Measurements from ENCODE around the gene BRD3OS. TPM values are rescaled to one million over a fixed set of nuclear protein-coding genes. Genes with fewer than 3 reads are reported as not detected.

BRD3OS gene
- total RNA-seq, 1 experiment from 2014 or later, result 13.6 TPM

- no peaks in the 10 kb centered on the region for H3F3A ChIP-seq (ENCODE audit: low read length, unreplicated experiment)
- BruUV-seq (replicated peaks), result no TSS peak
- H3K27me3 ChIP-seq (ENCODE audit: low read length), result no peaks in the 10 kb centered on the region
- H3K4me2 ChIP-seq (ENCODE audit: low read length), result peak overlapping the region; percentile 82
- no peaks in the 10 kb centered on the region for H3K36me3 ChIP-seq (ENCODE audit: low read depth, low read length)
- H3K4me1 ChIP-seq (ENCODE audit: insufficient read depth, low read length), result peaks cover 41% of the 10 kb centered on the region
- H3K9me3 ChIP-seq (ENCODE audit: low read length), result no peaks in the 10 kb centered on the region
- no peaks in the 10 kb centered on the region for H4K20me1 ChIP-seq (ENCODE audit: low read length)
- intact Hi-C loops (cut with micrococcal nuclease), result no loop called here
- DNase-seq, result no peak
- peak overlapping the region; percentile 47; the same call in 1 of the 2 replicates for H3K4me3 ChIP-seq (ENCODE audit: low read length)
- peaks cover 72% of the 10 kb centered on the region for H3K79me2 ChIP-seq (ENCODE audit: low read length)
- ChIA-PET POLR2A (ENCODE audit: unreplicated experiment) (no interaction called here), CTCF (no interaction called here)
- no peaks in the 10 kb centered on the region for H3K9me2 ChIP-seq (replicated peaks; ENCODE audit: low read length)
- ATAC-seq, result no peak
- H2AFZ ChIP-seq (ENCODE audit: low read length), result no peak overlapping the region
- H3K27ac ChIP-seq (ENCODE audit: low read length), result peak overlapping the region; percentile 76; the same call in 1 of the 2 replicates
- H3K9ac ChIP-seq (ENCODE audit: low read length), result no peak overlapping the region
- TF ChIP-seq EZH2phosphoT487 (IDR thresholded peaks at IDR 0.05; ENCODE audit: borderline replicate concordance, low read length) (no peak), EZH2 (IDR thresholded peaks at IDR 0.05; ENCODE audit: low read length, unreplicated experiment) (no peak)
- TF ChIP-seq, protein P1, sequence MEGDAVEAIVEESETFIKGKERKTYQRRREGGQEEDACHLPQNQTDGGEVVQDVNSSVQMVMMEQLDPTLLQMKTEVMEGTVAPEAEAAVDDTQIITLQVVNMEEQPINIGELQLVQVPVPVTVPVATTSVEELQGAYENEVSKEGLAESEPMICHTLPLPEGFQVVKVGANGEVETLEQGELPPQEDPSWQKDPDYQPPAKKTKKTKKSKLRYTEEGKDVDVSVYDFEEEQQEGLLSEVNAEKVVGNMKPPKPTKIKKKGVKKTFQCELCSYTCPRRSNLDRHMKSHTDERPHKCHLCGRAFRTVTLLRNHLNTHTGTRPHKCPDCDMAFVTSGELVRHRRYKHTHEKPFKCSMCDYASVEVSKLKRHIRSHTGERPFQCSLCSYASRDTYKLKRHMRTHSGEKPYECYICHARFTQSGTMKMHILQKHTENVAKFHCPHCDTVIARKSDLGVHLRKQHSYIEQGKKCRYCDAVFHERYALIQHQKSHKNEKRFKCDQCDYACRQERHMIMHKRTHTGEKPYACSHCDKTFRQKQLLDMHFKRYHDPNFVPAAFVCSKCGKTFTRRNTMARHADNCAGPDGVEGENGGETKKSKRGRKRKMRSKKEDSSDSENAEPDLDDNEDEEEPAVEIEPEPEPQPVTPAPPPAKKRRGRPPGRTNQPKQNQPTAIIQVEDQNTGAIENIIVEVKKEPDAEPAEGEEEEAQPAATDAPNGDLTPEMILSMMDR (conservative IDR thresholded peaks at IDR 0.05; ENCODE audit: low read depth, low read length), result no peak
Observed at GRCh38 chr9:134057751-134058701, 32.7 kb downstream of the BRD3OS start.

GRCh38 chr9:134058716-134059115 lies 33.4 kb downstream of the BRD3OS start:
- peak overlapping the region; percentile 82 for H3K4me2 ChIP-seq (ENCODE audit: low read length)

More at GRCh38 chr9:134058716-134059115, 33.4 kb downstream of the BRD3OS start:
- Histone ChIP-seq H3K36me3 (ENCODE audit: low read depth, low read length) (no peaks in the 10 kb centered on the region), H3K79me2 (ENCODE audit: low read length) (peaks cover 79% of the 10 kb centered on the region), H3K9me2 (replicated peaks; ENCODE audit: low read length) (no peaks in the 10 kb centered on the region), H3K4me1 (ENCODE audit: insufficient read depth, low read length) (peaks cover 41% of the 10 kb centered on the region), H3K9ac (ENCODE audit: low read length) (peak overlapping the region; percentile 21; the same call in 1 of the 2 replicates), H4K20me1 (ENCODE audit: low read length) (no peaks in the 10 kb centered on the region), H3K27me3 (ENCODE audit: low read length) (no peaks in the 10 kb centered on the region), H3F3A (ENCODE audit: low read length, unreplicated experiment) (no peaks in the 10 kb centered on the region), H3K4me3 (ENCODE audit: low read length) (peak overlapping the region; percentile 47; the same call in 1 of the 2 replicates), H2AFZ (ENCODE audit: low read length) (no peak overlapping the region), H3K9me3 (ENCODE audit: low read length) (no peaks in the 10 kb centered on the region), H3K27ac (ENCODE audit: low read length) (peak overlapping the region; percentile 76)
- ChIA-PET POLR2A (ENCODE audit: unreplicated experiment) (no interaction called here), CTCF (no interaction called here)
- ATAC-seq, result peak; percentile 70
- DNase-seq, result peak; percentile 64
- no TSS peak for BruUV-seq (replicated peaks)
- intact Hi-C loops (cut with micrococcal nuclease), result no loop called here
- TF ChIP-seq, protein P1 (conservative IDR thresholded peaks at IDR 0.05; ENCODE audit: low read depth, low read length), result peak; percentile 36
- no peak for TF ChIP-seq EZH2 (IDR thresholded peaks at IDR 0.05; ENCODE audit: low read length, unreplicated experiment)
